H1 (cell line): Measurements from ENCODE around the gene PSD2. TPM values are rescaled to one million over a fixed set of nuclear protein-coding genes. Genes with fewer than 3 reads are reported as not detected.

Experiments
- CTCF ChIA-PET: fragments of 300-600 bp; sonication (Branson Sonifier 250); formaldehyde crosslinking; loops from one replicate; lab custom pipeline; 2021; ENCODE audit not compliant: partially characterized antibody; lab: Charles Lee
- POLR2A ChIA-PET: fragments of 300-600 bp; sonication (Branson Sonifier 250); formaldehyde crosslinking; loops from one replicate; lab custom pipeline; 2021; ENCODE audit warnings: inconsistent platforms; ENCODE audit not compliant: partially characterized antibody; lab: Charles Lee
- DNase-seq, 2 experiments: peaks; one replicate each; pipeline versions ENCODE4 v3.0.0 to v3.0.0-alpha.2; 2010 to 2022; ENCODE audit warnings: low spot score in 2 of 2, low read depth in 1 of 2, mixed read lengths in 1 of 2
- FAIRE-seq: peaks from 2 replicates; lab custom pipeline; 2011; peaks lifted over from hg19 to GRCh38; lab: Jason Lieb, UNC
- H2AFZ ChIP-seq: 2 replicates; pipeline ENCODE4 v1.8.1; 2012; ENCODE audit warnings: low read length, inconsistent platforms
- H2AK5ac ChIP-seq: 2 replicates; pipeline ENCODE4 v1.6.1; 2013; ENCODE audit warnings: low read depth, low read length
- H2BK120ac ChIP-seq: replicated peaks from 2 replicates; pipeline ENCODE3; 2013; ENCODE audit warnings: low read depth, low read length, inconsistent platforms
- H2BK12ac ChIP-seq: 2 replicates; pipeline ENCODE4 v1.6.1; 2013; ENCODE audit warnings: low read depth, low read length
- H2BK15ac ChIP-seq: 2 replicates; pipeline ENCODE4 v1.6.1; 2013; ENCODE audit warnings: low read length
- H2BK20ac ChIP-seq: 2 replicates; pipeline ENCODE4 v1.6.1; 2013; ENCODE audit warnings: low read length
- H2BK5ac ChIP-seq: 2 replicates; pipeline ENCODE4 v1.6.1; 2013; ENCODE audit warnings: low read depth, low read length
- H3K14ac ChIP-seq: 2 replicates; pipeline ENCODE4 v1.6.1; 2013; ENCODE audit warnings: inconsistent platforms; ENCODE audit not compliant: insufficient read length
- H3K18ac ChIP-seq: 2 replicates; pipeline ENCODE4 v1.6.1; 2013; ENCODE audit warnings: low read length; ENCODE audit errors: extremely low read depth
- H3K23ac ChIP-seq: 2 replicates; pipeline ENCODE4 v1.6.1; 2013; ENCODE audit warnings: inconsistent platforms; ENCODE audit not compliant: insufficient read length
- H3K23me2 ChIP-seq: 2 replicates; pipeline ENCODE4 v1.6.1; 2013; ENCODE audit warnings: low read depth, low read length
- H3K27ac ChIP-seq: 2 replicates; pipeline ENCODE4 v1.6.1; 2011; ENCODE audit warnings: low read depth, low read length, inconsistent platforms
- H3K27me3 ChIP-seq, 4 experiments: replicated peaks in 1 of 4; 1 replicate in 1 of 4; 2 replicates in 3 of 4; pipeline versions ENCODE4 v1.6.1 to v1.8.1; 2011 to 2013; ENCODE audit warnings: low read length in 3 of 4, mild to moderate bottlenecking in 3 of 4, inconsistent platforms in 2 of 4, mixed read lengths in 2 of 4, moderate library complexity in 1 of 4; ENCODE audit not compliant: control insufficient read depth in 3 of 4, insufficient read depth in 3 of 4; ENCODE audit errors: extremely low read depth in 1 of 4
- H3K36me3 ChIP-seq, 4 experiments: 2 replicates each; pipeline versions ENCODE4 v1.6.1 to v1.8.1; 2011 to 2013; ENCODE audit warnings: mild to moderate bottlenecking in 4 of 4, low read length in 3 of 4, moderate library complexity in 2 of 4, control low read depth in 1 of 4, inconsistent platforms in 1 of 4; ENCODE audit not compliant: insufficient read depth in 4 of 4, control insufficient read depth in 2 of 4
- H3K4ac ChIP-seq: replicated peaks from 2 replicates; pipeline ENCODE3; 2013; ENCODE audit warnings: low read length, low read depth, mixed read lengths, inconsistent platforms; ENCODE audit not compliant: insufficient read length
- H3K4me1 ChIP-seq, 4 experiments: replicated peaks in 1 of 4; 1 replicate in 1 of 4; 2 replicates in 3 of 4; pipeline versions ENCODE4 v1.6.1 to v1.8.1; 2011 to 2013; ENCODE audit warnings: low read length in 3 of 4, inconsistent platforms in 2 of 4, mixed read lengths in 1 of 4; ENCODE audit not compliant: insufficient read depth in 4 of 4, control insufficient read depth in 3 of 4
- H3K4me2 ChIP-seq, 2 experiments: 2 replicates each; pipeline versions ENCODE4 v1.6.1 to v1.8.1; 2011 to 2013; ENCODE audit warnings: low read depth in 2 of 2, low read length in 2 of 2, control low read depth in 1 of 2, inconsistent platforms in 1 of 2, mild to moderate bottlenecking in 1 of 2; ENCODE audit not compliant: insufficient read depth in 1 of 2
- H3K4me3 ChIP-seq, 4 experiments: fragments of 200-600, 300-600 bp in 1 of 4; sonication (generic), shearing (Covaris generic), sonication (Bioruptor Twin) in 1 of 4; 2 replicates each; pipeline versions ENCODE4 v1.5.1 to v1.8.1; 2011 to 2016; ENCODE audit warnings: low read length in 4 of 4, low read depth in 3 of 4, control low read depth in 2 of 4, inconsistent platforms in 2 of 4, mild to moderate bottlenecking in 2 of 4, mixed read lengths in 1 of 4, moderate library complexity in 1 of 4; ENCODE audit not compliant: insufficient read depth in 2 of 4; ENCODE audit errors: extremely low read depth in 1 of 4
- H3K56ac ChIP-seq: replicated peaks from 2 replicates; pipeline ENCODE3; 2013; ENCODE audit warnings: low read depth, mild to moderate bottlenecking, mixed read lengths, low read length, inconsistent platforms; ENCODE audit not compliant: insufficient read length
- H3K79me1 ChIP-seq: 2 replicates; pipeline ENCODE4 v1.6.1; 2013; ENCODE audit warnings: low read depth, low read length, control low read depth
- H3K79me2 ChIP-seq, 2 experiments: 2 replicates each; pipeline versions ENCODE4 v1.6.1 to v1.8.1; 2012 to 2013; ENCODE audit warnings: low read length in 2 of 2, mild to moderate bottlenecking in 2 of 2, inconsistent platforms in 1 of 2; ENCODE audit not compliant: insufficient read depth in 2 of 2, control insufficient read depth in 1 of 2
- H3K9ac ChIP-seq, 4 experiments: replicated peaks in 1 of 4; 1 replicate in 1 of 4; 2 replicates in 3 of 4; pipeline versions ENCODE4 v1.6.1 to v1.8.1; 2011 to 2013; ENCODE audit warnings: low read depth in 3 of 4, low read length in 3 of 4, control low read depth in 2 of 4, mild to moderate bottlenecking in 2 of 4, moderate library complexity in 2 of 4, inconsistent platforms in 1 of 4; ENCODE audit errors: extremely low read depth in 1 of 4
- H3K9me3 ChIP-seq, 2 experiments: 2 replicates each; pipeline versions ENCODE4 v1.6.1 to v1.8.1; 2012 to 2013; ENCODE audit warnings: mild to moderate bottlenecking in 2 of 2, moderate library complexity in 2 of 2, control low read depth in 1 of 2, inconsistent platforms in 1 of 2, low read depth in 1 of 2, low read length in 1 of 2, mixed read lengths in 1 of 2; ENCODE audit not compliant: insufficient read depth in 2 of 2
- H4K20me1 ChIP-seq, 2 experiments: replicated peaks in 1 of 2; 2 replicates each; pipeline versions ENCODE3 to v1.8.1; 2011 to 2013; ENCODE audit warnings: inconsistent platforms in 2 of 2, low read length in 2 of 2, mild to moderate bottlenecking in 1 of 2; ENCODE audit not compliant: insufficient read depth in 2 of 2, control insufficient read depth in 1 of 2
- H4K5ac ChIP-seq: 2 replicates; pipeline ENCODE4 v1.6.1; 2013; ENCODE audit warnings: low read length, low read depth, mixed read lengths, inconsistent platforms; ENCODE audit not compliant: insufficient read length
- H4K8ac ChIP-seq: 2 replicates; pipeline ENCODE4 v1.8.0; 2013; ENCODE audit warnings: mild to moderate bottlenecking, moderate library complexity, low read length, inconsistent platforms; ENCODE audit not compliant: insufficient read depth; ENCODE audit errors: extremely low read depth
- H4K91ac ChIP-seq: replicated peaks from 2 replicates; pipeline ENCODE3; 2013; ENCODE audit warnings: low read length, mixed read lengths, inconsistent platforms; ENCODE audit not compliant: insufficient read length
- ASH2L ChIP-seq: fragments of 200-600, 300-600 bp; sonication (generic); IDR thresholded peaks from one replicate; pipeline ENCODE4 v1.7.1; 2017; ENCODE audit warnings: low read length
- CREB1 ChIP-seq: IDR thresholded peaks from 2 replicates; pipeline ENCODE4 v1.6.1; 2012; ENCODE audit warnings: inconsistent platforms
- E2F6 ChIP-seq: IDR thresholded peaks from 2 replicates; pipeline ENCODE4 v1.6.1; 2012; ENCODE audit warnings: inconsistent platforms
- EZH2 ChIP-seq: fragments of 200-600 bp; sonication (generic); IDR thresholded peaks from 2 replicates; pipeline ENCODE4 v1.7.1; 2012; ENCODE audit warnings: low read depth, mild to moderate bottlenecking, moderate library complexity, low read length, inconsistent platforms; ENCODE audit not compliant: severe bottlenecking
- TAF1 ChIP-seq: IDR thresholded peaks from 2 replicates; pipeline ENCODE4 v1.6.1; 2011; ENCODE audit warnings: mild to moderate bottlenecking, low read depth, low read length
- USF2 ChIP-seq: IDR thresholded peaks from 2 replicates; pipeline ENCODE4 v1.6.1; 2011; ENCODE audit warnings: low read length, improper control_type of control experiment
- YY1 ChIP-seq: IDR thresholded peaks from 2 replicates; pipeline ENCODE4 v1.6.1; 2011; ENCODE audit warnings: low read depth, mild to moderate bottlenecking, low read length
- WGBS, 2 experiments: shearing (Covaris generic) in 1 of 2; methylation state at CpG; one replicate each; pipeline versions ENCODE4 v1.1.6 to v1.1.7; 2013 to 2015; ENCODE audit warnings: low lambda C conversion rate in 2 of 2, mixed read lengths in 2 of 2, inconsistent platforms in 1 of 2, low coverage in 1 of 2, missing lambda C conversion rate in 1 of 2; ENCODE audit not compliant: insufficient replicate concordance in 2 of 2, insufficient coverage in 1 of 2, insufficient read length in 1 of 2; ENCODE audit errors: extremely low coverage in 1 of 2, missing lambda C conversion rate in 1 of 2; 5-methylcytosine and 5-hydroxymethylcytosine counted together
- polyA plus RNA-seq, 7 experiments: library from polyadenylated mRNA; depleted of rRNA in 3 of 7; stranded (reverse) in 5 of 7; unstranded in 2 of 7; fragments of >200 nt in 5 of 7; fragments of 200-250 nt in 2 of 7; gene quantifications; 1 replicate in 5 of 7; 2 replicates in 1 of 7; 4 replicates in 1 of 7; pipeline versions ENCODE4 v1.2.1 to v1.2.3, GENCODE V29; 2011 to 2013; ENCODE audit warnings: missing spikeins in 2 of 7, mixed read lengths in 2 of 7
- total RNA-seq: library from RNA; stranded (reverse); fragmentation: NEBNext Ultra II Directional; extraction: Animal tissue kit (Norgen Biotek cat#: 25700); gene quantifications from 2 replicates; pipeline ENCODE4 v1.2.1, GENCODE V29; 2021

Gene PSD2
- total and polyA plus RNA-seq, 2 of the 8 experiments (the other 6 are each of a cell fraction or from before 2014, with no cell fraction given) = 0.06 to 0.14 TPM

GRCh38 chr5:139812323-139812722 is 16.7 kb downstream of the PSD2 start:
- no peak overlapping the region for H2BK5ac ChIP-seq
- CTCF ChIA-PET = interaction anchor here (1.0 to 3.3 kb wide), 9 partner anchors 10 to 37 kb away, joined by 3 to 16 read pairs (median 3); no protein-coding TSS in a partner anchor
- WGBS, 2 experiments = 80% methylated on average over 5 of the region's 5 CpGs; no CpG with 5 or more reads in 1 of the 2 experiments

More at GRCh38 chr5:139812323-139812722, 16.7 kb downstream of the PSD2 start:
- Histone ChIP-seq H3K4ac (no peak overlapping the region), H2BK15ac (no peak overlapping the region), H2BK20ac (no peak overlapping the region), H2BK12ac (no peak overlapping the region), H4K91ac (no peak overlapping the region), H3K79me1 (no peaks in the 10 kb centered on the region), H3K9ac (no peak overlapping the region), H4K5ac (no peak overlapping the region), H2AK5ac (no peak overlapping the region), H4K20me1 (no peaks in the 10 kb centered on the region), H3K79me2 (no peaks in the 10 kb centered on the region), H3K18ac (no peak overlapping the region), H3K23ac (no peak overlapping the region), H3K9me3 (no peaks in the 10 kb centered on the region), H3K56ac (no peak overlapping the region), H3K4me3 (no peak overlapping the region), H3K4me2 (no peak overlapping the region), H3K27me3 (peaks cover 0 to 2% (median 0%) of the 10 kb centered on the region in 4 experiments; a peak in 1 of 7 replicates), H3K4me1 (no peaks in the 10 kb centered on the region), H3K36me3 (no peaks in the 10 kb centered on the region), H2BK120ac (no peak overlapping the region), H3K23me2 (no peaks in the 10 kb centered on the region), H3K27ac (no peak overlapping the region), H4K8ac (no peak overlapping the region), H3K14ac (no peak overlapping the region), H2AFZ (no peak overlapping the region)
- TF ChIP-seq YY1 = no peak
- no peak for TF ChIP-seq TAF1
- no peak for TF ChIP-seq USF2
- no peak for TF ChIP-seq CREB1
- no peak for TF ChIP-seq EZH2
- no peak for TF ChIP-seq E2F6
- no peak for TF ChIP-seq ASH2L
- DNase-seq = no peak
- FAIRE-seq = no peak
- POLR2A ChIA-PET = no interaction called here
